Putamen (tissue), 1 donor: ENCODE results near the gene ARHGAP26.
"Not testable (repeated sequence)": the region's sequence is repeated elsewhere in the genome, so short reads cannot be mapped to it uniquely, and the experiment has no call there.

Experiments
- DNase-seq: peaks from one replicate; pipeline ENCODE4 v3.0.0-alpha.2; 2016; ENCODE audit warnings: low spot score

The ARHGAP26 gene

DNA sequence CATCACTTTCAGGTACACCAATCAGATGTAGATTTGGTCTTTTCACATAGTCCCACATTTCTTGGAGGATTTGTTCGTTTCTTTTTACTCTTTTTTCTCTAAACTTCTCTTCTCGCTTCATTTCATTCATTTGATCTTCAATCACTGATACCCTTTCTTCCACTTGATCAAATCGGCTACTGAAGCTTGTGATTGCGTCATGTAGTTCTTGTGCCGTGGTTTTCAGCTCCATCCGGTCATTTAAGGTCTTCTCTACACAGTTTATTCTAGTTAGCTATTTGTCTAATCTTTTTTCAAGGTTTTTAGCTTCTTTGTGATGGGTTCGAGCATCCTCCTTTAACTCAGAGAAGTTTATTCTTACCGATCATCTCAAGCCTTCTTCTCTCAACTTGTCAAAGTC is 219.9 kb downstream of the ARHGAP26 start:
- not testable (repeated sequence) for DNase-seq

DNA sequence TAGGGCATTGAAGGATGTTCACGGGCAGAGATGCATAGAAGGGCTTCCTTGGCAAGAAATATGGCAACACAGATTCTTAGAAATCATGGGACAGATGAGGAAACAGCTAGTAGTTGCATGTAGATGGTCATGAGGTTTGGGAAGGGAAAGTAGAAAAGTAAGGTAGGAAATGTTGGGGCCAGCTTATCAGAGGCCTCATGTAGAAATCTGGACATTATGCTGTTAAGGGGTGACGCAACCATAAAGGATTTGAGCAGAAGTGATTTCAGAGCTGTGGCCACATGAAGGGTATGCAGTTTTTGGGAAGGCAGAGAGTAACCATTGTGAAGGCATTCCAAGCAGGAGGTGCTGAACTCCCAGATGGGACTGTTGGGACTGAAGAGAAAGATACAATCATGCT is 224.0 kb downstream of the ARHGAP26 start:
- no peak for DNase-seq

DNA sequence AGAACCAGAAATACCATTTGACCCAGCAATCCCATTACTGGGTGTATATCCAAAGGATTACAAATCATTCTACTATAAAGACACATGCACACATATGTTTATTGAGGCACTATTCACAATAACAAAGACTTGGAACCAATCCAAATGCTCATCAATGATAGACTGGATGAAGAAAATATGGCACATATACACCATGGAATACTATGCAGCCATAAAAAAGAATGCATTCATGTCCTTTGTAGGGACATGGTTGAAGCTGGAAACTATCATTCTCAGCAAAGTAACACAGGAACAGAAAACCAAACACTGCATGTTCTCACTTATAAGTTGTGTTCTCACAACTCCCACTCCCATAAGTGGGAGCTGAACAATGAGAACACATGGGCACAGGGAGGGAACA is 225.4 kb downstream of the ARHGAP26 start:
- not testable (repeated sequence) for DNase-seq

DNA sequence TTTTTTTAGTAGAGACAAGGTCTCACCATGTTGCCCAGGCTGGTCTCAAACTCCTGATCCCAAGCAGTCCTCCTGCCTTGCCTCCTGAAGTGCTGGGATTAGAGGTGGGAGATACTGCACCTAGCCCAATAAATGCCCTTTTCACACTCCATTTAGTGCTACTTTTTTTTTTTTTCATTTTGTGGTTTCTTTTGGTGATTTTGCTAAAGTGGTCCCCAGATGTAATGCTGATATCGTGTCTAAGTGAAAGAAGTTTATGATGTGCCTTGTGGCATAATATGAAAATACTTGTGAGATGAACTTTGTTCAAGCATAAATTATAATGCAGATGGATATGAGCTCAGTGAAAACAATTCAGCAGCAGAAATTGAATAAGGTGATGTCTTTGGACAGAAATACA is 227.4 kb downstream of the ARHGAP26 start:
- no peak for DNase-seq

DNA sequence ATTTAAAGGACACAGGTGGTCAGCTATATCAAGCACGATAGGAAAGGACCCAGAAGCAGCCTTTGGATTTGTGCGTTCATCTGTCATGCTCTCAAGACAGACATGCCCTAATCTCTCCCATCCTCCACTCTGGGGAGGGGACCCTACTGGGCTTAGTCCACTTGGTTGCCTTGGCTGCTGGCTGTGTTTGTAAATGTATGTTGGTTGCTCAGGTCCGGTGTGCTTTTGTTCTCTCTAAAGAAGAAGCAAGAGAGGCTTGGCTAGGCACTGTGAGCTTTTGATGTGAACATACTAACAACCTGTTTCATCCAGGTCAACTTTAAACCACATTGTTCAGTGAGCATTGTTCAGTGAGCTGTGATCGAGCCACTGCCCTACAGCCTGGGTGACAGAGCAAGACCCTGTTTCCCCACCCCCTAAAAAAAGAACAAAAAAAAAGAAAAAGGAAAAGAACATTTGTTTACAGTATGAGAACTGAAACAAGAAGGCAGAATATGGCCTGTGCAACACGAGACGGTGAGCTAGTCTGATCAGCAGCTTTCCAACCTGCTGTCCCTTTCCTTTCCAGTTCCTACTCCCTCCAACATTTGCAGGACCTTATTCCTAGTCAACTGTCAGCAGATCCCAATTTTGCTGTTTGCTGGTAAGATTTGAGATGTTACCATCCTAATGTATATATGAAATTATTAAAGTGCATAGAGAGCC is 228.3 kb downstream of the ARHGAP26 start:
- DNase-seq = no peak

DNA sequence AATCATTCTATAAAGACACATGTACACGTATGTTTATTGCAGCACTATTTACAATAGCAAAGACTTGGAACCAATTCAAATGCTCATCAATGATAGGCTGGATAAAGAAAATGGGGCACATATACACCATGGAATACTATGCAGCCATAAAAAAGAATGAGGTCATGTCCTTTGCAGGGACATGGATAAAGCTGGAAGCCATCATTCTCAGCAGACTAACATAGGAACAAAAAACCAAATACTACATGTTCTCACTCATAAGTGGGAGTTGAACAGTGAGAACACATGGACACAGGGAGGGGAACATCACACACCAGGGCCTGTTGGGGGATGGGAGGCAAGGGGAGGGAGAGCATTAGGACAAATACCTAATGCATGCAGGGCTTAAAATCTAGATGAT is 230.4 kb downstream of the ARHGAP26 start:
- DNase-seq = not testable (repeated sequence)

DNA sequence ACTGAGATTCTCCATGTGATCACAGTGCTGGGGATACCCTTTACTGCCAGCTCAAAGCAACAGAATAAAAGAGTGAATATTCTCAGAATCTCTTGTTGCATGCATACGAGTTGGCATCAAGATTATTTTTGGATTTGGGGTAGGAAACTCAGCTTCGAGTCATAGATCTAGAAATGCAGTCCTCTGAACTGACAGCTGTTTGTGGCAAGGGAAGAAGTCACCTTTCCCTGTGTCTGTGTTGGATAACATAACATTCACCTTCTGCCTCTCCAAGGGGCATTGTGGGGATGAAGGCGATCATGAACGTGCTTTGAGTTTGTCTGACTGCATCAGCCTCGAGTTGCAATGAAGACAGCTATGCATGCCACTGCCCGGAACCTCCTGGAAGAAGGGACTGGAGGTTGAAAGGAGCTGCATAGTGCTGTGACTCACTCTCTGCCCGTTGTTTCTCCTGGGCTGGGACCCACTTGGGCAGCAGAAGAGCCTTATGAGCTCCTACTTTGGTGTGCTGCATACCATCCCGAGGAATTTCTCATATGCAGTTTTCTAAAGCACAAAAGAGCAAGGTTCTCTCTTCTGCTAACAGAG is 231.7 kb downstream of the ARHGAP26 start:
- no peak for DNase-seq

DNA sequence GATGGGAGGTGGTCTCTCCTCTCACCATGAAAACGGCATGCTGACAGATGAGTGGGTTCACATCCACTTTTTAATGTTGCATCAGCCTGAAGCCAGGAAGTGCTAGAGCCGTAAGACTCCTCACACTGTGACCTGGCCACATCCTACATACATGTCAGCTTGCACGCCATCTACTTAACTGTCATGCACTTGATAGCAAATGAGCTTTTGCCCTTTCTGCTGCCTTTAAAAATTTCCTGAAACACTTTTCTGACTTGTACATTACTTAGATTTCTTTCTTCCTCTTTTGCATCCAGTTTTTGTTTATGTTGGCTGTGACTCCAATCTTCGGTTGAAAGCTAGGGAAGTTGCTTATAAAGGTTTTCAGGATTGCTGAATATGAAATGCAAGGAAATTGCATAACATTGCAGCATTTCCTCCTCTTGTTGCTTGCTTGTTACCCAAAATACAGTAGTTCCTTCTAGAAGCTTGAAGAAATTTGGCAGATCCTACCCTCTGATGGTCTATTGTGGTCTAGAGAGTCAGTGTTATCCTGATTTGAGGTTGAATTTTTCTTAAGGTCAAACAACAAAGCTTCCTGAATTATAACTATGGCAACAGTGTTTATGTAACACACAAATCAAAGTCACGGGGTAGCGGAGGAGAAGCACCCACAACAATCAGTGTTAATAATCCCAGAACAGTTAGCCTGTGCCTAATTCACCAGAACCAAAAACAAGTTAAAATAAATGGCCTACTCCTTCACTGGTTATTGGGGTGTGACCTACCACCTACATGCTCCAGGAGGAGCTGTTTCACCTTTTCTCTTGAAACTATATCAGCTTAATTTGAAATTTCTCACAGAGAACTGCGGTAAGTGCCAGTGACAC is 232.5 kb downstream of the ARHGAP26 start:
- peak; percentile 63 for DNase-seq

DNA sequence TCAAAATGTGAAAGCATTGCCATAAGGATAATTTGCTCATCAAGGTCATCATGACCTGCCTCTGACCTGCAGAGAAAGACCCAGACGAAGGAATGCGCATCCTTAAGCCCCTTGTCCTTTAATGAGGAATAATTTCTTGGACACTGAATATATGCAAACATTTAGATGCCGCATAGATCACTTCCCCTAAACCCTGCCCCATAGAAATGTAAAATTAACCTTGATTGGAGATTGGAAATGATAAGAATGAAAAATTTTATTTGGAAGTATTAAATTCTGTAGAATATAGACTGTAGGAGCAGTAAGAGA is 233.1 kb downstream of the ARHGAP26 start:
- DNase-seq = no peak

DNA sequence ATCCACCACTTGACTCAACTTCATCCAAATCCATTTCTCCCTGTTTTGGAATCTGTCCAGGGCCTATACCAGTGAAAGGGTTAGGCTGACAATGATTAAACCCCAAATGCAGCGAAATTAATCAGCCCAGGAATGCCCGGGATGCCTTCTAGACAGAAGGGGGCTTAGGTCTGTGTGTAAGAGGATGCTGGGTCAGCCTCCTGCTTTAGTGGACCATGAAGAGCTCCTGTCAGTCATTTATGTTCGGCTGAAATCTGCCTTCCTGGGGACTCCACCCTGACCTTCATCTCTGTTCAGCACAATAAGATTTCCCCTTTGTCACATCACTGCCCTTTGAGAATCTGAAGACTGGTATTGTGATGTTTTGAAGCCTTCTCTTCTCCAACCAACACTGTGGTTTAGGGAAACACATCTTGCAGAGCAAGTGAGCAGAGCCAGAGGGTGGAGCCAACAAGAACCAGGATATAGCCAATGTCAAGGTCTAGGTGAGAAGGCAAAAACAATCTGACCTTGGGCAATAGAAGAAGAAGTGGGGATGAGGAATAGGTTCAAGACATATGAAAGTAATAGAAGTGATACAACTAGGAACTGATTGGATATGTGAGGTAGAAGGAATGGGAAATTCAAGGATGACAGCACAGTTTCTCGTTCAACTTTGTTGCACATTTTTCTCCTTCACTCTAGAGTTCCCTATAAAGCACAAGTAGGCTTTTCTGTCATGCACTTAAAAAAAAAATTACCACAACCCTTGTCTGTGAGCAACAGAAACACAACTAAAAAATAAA is 234.4 kb downstream of the ARHGAP26 start:
- no peak for DNase-seq

DNA sequence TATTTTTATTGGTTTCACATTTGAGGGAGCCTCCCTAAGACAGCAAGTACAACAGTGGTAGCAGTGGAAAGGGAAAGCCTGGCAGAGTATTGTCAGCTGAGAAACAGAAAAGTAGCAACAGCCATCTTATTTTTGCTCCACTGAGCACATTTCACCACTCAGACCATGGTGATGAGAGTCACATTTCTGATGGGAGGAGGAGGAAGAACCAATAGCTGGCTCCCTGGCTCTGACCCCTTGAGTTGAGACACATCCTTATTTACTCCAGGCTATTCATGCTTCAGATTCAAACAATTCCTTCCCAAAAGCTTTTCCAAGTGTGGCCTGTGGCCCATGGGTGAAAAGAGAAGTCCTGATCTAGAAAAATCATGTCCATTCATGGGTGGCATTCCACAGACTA is 236.3 kb downstream of the ARHGAP26 start:
- no peak for DNase-seq

DNA sequence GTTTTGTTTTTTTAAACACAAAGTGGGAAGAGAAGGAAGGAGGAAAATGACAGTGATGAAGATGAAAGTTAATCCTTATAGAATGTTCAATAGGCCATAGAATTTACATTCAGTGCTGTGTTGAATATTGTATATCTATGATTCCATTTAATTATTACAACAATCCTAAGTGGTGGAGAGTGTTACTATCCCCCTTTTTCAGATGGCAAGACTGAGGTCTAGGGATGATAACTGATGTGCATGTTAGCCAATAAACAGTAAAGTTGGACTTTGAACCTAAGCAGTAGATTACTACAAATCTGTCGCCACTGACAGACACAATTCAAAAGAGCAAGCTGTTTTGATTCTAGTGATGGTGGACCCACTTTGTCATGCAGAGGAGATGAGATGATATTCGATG is 237.9 kb downstream of the ARHGAP26 start:
- DNase-seq = no peak

DNA sequence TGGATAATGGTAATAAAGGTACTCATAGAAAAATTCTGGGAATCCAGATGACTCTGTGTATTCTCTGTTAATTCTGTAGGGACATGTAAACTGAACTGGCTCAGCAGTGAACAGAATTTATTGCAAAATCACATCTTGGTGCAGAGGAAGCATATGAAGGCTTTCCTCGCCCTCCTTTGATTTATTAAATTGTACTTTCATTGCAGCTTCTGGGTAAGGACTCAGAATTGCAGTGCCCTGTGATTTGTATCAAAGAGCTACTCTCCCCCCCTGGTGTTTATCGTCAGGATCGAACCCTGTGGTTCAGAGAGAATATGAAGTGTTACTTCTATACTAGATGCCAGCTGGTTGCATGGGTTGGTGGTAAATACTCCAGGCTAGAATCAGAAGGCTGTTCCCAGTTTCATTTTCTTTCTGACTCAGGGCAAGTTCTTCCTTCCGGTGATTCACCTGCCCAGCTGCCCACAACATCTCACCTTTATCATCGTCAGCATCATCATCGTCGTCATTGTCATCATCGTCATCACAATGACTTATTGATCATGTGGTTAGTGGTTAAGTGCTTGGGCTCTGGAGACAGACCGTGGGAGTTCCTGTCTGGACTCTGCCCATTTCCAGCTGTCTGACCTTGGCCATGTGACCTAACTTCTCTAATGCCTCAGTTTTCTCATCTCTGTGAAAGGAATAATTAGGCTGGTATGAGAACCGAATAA is 238.8 kb downstream of the ARHGAP26 start:
- DNase-seq = no peak

DNA sequence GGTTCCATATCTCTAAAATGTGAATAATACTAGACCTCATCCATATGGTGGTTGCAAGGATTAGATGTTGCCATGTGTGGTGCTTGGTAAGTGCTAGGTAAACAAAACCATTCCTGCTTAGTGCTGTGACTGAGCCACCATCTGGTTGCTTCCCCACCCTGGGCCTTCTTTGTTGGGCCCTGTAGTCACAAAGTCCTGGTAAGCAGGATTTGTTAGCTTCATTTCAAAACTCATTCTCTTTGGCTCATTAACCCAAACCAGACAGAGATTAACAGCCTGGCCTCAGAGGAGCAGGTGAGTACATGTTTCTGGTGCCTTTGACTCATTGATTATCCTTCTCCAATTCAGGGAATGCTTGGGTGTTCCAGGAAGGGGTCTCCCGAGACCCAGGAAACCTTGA is 240.2 kb downstream of the ARHGAP26 start:
- DNase-seq = no peak

DNA sequence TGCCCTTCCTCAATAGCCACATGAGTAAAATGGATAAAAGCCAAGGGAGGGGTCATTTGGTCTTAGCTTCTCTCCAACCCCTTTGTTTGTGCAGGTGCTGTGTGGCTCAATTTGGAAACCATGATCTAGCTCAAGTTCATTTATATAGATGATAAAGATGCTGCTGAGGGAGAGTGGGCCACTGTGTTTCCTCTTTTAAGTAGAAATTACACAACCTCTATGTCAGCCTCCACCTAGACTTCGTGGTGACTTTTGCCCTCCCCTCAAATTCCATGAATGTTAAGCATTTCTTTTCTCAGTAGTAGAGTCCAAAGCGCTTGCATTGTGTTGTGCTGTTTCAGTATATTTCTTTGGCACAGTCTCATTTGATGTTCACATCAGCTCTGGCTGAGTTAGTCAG is 241.4 kb downstream of the ARHGAP26 start:
- no peak for DNase-seq

DNA sequence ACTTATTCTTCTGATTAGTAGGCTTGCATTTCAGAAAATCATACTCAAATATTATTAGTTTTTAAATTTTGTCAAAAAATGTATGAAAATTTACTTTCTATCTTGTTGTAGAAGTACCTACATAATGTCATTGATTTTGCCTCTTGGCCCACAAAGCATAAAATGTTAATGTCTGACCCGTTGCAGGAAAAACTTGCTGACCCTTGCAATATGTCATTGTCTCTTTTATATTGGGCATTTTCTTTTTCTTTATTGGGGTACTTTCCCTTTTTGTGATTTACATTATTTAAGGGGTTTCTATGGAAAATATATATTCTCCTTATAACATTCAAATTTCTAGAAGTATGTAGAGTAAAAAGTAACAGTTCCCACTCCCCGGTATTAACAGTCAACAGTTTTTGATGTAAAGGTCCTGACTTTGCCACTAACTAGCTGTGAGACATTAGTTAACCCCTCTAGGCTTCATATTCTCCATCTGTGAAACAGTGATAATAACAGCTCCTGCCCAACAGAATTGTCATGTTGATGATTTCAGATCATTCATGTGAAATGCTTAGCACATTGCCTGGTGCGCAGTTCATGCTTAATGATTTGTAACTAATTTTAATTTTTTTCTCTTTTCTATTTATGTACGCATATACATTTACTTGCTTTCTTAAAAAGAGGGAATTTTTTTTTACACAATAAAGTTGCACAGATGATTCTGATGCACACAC is 243.2 kb downstream of the ARHGAP26 start:
- no peak for DNase-seq

DNA sequence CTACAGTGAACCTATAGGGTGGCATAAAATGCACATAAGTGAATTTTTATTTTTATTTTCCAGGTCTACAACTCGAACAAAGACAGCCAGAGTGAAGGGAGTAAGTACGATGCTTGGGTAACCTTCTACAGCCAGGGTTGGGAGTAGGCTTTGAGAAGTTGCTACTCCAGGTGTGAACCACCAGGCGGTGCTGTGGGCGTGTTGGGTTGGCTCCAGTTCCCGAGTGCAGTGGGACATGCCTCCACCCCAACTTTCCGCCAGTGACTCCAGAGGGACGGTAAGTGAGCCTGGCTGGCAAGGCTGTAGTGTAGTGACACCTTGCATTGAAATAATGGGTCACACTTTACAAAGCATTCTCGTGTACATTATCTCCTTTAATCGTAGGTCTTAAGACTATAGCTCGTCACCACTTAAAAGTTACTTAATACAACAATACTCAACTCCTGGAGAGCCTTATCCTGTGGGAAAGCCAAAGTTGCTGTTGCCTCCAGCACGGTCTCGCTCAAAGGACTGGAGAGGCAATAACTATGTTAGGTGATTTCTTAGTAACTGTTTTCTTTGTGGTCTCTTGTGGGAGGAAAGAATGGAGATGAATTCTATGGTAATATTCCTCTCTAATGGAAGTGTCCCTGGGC is 244.0 kb downstream of the ARHGAP26 start:
- DNase-seq = no peak

DNA sequence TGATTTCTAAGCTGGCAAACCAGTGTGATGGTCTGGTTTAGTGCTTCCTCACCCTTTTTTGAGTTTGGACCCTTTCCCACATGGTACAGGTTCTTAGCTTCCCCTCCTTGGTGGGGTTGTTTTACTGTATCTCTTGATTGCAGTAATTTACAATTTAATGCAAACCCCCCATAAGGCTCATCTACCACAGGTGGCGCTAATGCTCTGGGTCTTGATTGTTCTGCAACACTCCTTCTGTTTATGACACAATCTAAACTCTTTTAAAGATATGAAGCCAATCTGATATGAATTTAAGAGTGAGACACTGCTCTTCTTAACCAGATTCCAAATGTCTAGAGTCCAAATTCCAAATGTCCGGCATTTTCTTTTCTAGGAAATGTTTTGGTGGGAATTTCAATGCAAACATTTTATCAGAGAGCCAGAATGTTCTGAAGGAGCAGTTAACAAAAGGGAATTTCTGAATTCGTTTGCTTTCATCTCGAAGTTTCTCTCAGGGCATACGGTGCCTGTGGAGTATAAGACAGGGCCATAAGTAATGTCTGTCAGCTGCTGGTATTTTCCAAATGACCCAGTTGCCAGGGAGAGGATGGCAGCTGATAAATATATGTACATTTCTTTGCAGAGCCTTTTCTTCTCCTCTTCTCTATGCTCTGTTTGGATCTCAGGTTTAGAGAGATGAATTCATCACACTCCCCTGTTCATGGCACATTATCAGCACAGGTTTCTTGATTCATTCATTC is 246.8 kb downstream of the ARHGAP26 start:
- DNase-seq = no peak

DNA sequence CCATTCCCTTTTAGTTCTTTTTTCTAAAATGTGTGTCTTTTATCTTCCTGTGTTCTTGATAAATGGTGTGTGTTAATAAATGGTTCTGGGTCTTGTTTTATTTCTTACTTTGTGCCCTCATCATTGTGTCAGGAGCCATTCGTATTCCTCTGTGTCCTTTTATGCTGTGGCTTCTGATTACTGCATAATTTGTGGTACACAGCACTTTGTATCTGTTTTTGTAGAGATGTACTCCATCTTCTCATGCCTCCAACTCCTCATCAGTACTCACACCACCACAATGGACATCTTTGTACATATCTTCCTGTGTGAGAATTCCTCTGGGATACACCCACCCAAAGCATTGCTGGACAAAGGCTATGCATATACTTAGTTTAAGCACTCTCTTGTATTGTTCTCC is 247.4 kb downstream of the ARHGAP26 start:
- no peak for DNase-seq

DNA sequence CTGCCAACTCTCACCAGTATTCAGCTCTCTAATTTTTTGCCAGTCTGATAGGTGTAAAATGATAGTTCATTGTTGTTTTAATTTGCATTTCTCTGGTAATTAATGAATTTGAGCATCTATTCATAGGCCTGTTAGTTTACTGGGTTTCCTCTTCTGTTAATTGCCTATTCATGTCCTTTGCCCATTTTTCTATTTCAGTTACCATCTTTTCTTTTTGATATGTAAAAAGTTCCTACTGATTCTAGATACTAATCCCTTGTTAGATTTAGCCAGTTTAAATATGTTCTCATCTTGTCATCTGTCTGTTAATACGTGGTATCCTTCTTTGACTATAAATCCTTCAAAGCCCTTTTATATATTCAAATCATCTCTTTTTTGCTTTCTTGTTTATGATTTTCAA is 247.8 kb downstream of the ARHGAP26 start:
- DNase-seq = no peak
